OCI-LY1 (cell line): ENCODE measurements around the gene TMEM47.

Source experiments
- EZH2 ChIP-seq: fragments of 200-600 bp; sonication (generic), shearing (Covaris generic); IDR thresholded peaks from 2 replicates; pipeline ENCODE4 v1.8.0; 2017; ENCODE audit warnings: borderline replicate concordance, mixed run types, mild to moderate bottlenecking, antibody characterized with exemption, low read length, moderate library complexity, mixed read lengths
- TF ChIP-seq, protein P1 (sequence below): fragments of 200-600 bp; sonication (generic), shearing (Covaris generic); IDR thresholded peaks from 2 replicates; pipeline ENCODE4 v1.5.1; 2017; ENCODE audit warnings: mild to moderate bottlenecking, antibody characterized with exemption, low read length, moderate library complexity, mixed read lengths

DNA sequence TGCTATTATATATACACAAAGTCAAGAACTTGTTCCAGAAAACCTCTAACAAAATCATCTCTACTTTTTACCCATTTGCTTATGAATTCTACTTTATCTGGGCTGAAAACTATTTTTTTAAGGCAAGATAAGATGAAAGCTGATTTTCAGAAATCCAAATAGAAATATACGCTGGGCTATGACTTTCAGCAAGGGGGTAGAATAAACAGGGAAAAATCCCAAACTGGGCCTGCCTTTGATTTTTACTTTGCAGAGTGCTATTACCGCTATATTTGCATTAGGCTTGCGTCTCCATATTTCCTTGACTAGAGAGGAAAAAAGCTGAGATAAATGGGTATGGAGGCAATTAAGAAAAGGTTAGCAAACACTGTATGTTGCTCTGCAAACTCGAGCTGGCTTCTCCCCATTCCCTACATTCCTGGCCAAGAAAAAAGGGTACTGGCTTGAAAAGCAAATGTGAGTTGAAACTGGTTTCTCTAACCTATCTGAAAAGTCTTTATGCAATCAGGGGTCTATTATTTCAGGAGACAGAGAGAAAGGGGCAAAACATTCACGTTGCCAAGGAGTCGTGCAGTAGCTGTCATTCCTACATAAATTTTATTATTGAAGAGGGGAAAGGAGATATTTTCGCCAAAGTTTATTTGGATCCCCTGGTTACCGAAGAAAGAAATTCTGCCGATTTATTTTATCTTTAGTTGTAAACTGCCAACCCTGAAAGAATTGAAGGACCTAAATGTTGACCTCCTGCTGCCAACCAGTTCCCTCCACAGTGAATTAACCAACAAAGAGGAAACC lies 2.2 kb downstream of the TMEM47 start:
- TF ChIP-seq, protein P1, sequence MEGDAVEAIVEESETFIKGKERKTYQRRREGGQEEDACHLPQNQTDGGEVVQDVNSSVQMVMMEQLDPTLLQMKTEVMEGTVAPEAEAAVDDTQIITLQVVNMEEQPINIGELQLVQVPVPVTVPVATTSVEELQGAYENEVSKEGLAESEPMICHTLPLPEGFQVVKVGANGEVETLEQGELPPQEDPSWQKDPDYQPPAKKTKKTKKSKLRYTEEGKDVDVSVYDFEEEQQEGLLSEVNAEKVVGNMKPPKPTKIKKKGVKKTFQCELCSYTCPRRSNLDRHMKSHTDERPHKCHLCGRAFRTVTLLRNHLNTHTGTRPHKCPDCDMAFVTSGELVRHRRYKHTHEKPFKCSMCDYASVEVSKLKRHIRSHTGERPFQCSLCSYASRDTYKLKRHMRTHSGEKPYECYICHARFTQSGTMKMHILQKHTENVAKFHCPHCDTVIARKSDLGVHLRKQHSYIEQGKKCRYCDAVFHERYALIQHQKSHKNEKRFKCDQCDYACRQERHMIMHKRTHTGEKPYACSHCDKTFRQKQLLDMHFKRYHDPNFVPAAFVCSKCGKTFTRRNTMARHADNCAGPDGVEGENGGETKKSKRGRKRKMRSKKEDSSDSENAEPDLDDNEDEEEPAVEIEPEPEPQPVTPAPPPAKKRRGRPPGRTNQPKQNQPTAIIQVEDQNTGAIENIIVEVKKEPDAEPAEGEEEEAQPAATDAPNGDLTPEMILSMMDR = no peak
- no peak for TF ChIP-seq EZH2
